Activated CD8-positive, alpha-beta T cell treated with anti-CD3 and anti-CD28 coated beads, Interleukin-2, amount 10 ng/mL, durations not matched to agents 7 days and 5 days (primary cell): ENCODE results near the gene RPP25L. TPM values are rescaled to one million over a fixed set of nuclear protein-coding genes. Genes with fewer than 3 reads are reported as not detected.

Experiments used
- ATAC-seq: fragments of 150-1000 bp; cut with Tn5 transposase; one replicate; pipeline ENCODE4 v1.10.0; 2021; ENCODE audit warnings: moderate library complexity
- CTCF ChIA-PET: fragments of 350-600 bp; sonication (Branson Sonifier 250); formaldehyde crosslinking; loops from one replicate; lab custom pipeline; 2021; ENCODE audit warnings: antibody characterized with exemption; lab: Charles Lee
- POLR2A ChIA-PET: fragments of 350-600 bp; sonication (Branson Sonifier 250); formaldehyde crosslinking; loops from one replicate; lab custom pipeline; 2021; ENCODE audit warnings: antibody characterized with exemption; lab: Charles Lee
- DNase-seq: peaks from one replicate; pipeline ENCODE4 v3.0.0-alpha.2; 2020
- H3K27ac Mint-ChIP-seq: one replicate; pipeline ENCODE4 v1.8.0; 2021; ENCODE audit warnings: mild to moderate bottlenecking, mixed read lengths
- H3K27me3 Mint-ChIP-seq: one replicate; pipeline ENCODE4 v1.8.0; 2021; ENCODE audit warnings: low read depth, mixed read lengths
- H3K36me3 Mint-ChIP-seq: one replicate; pipeline ENCODE4 v1.8.0; 2021; ENCODE audit warnings: low read depth, mixed read lengths
- H3K4me1 Mint-ChIP-seq: one replicate; pipeline ENCODE4 v1.8.0; 2021; ENCODE audit warnings: low read depth, mixed read lengths
- H3K4me3 Mint-ChIP-seq: one replicate; pipeline ENCODE4 v1.8.0; 2021; ENCODE audit warnings: mild to moderate bottlenecking, mixed read lengths
- H3K9me3 Mint-ChIP-seq: one replicate; pipeline ENCODE4 v1.8.0; 2022; ENCODE audit warnings: mixed read lengths; ENCODE audit not compliant: insufficient read depth
- total RNA-seq, 2 experiments: library from RNA; stranded (reverse); gene quantifications; one replicate each; pipeline ENCODE4 v1.2.3, GENCODE V29; 2021

RPP25L gene
- total RNA-seq, 2 experiments from 2014 or later: 23.2 to 26.4 TPM

- no peak overlapping the region for H3K4me3 Mint-ChIP-seq
- ATAC-seq (no peak), DNase-seq (no peak)
- no peaks in the 10 kb centered on the region for H3K9me3 Mint-ChIP-seq
- no peak overlapping the region for H3K27ac Mint-ChIP-seq
- peaks cover 66% of the 10 kb centered on the region for H3K27me3 Mint-ChIP-seq
- peaks cover 5% of the 10 kb centered on the region for H3K4me1 Mint-ChIP-seq
- ChIA-PET CTCF (interaction anchor here (1.2 to 2.6 kb wide), 3 partner anchors 10 to 53 kb away, joined by 6 to 19 read pairs (median 8); no protein-coding TSS in a partner anchor), POLR2A (no interaction called here)
- H3K36me3 Mint-ChIP-seq: no peaks in the 10 kb centered on the region
Observed at GRCh38 chr9:34581318-34581717, 30.6 kb downstream of the RPP25L start.

- DNase-seq (no peak), ATAC-seq (no peak)
- Mint-ChIP-seq H3K4me3 (no peak overlapping the region), H3K27ac (no peak overlapping the region), H3K9me3 (no peaks in the 10 kb centered on the region), H3K27me3 (peaks cover 66% of the 10 kb centered on the region), H3K4me1 (peaks cover 5% of the 10 kb centered on the region), H3K36me3 (no peaks in the 10 kb centered on the region)
- POLR2A ChIA-PET: no interaction called here
- CTCF ChIA-PET: interaction anchor here (1.2 to 1.9 kb wide), 2 partner anchors 12 to 24 kb away, joined by 4 to 7 read pairs; no protein-coding TSS in a partner anchor
Observed at GRCh38 chr9:34580358-34580757, 31.5 kb downstream of the RPP25L start.

GRCh38 chr9:34579808-34580163 lies 32.1 kb downstream of the RPP25L start:
- ChIA-PET POLR2A (no interaction called here), CTCF (interaction anchor here (0.8 to 1.9 kb wide), 3 partner anchors 12 to 176 kb away, joined by 3 to 7 read pairs (median 4); no protein-coding TSS in a partner anchor)
- ATAC-seq (no peak), DNase-seq (no peak)
- H3K27ac Mint-ChIP-seq: no peak overlapping the region
- H3K27me3 Mint-ChIP-seq: peaks cover 62% of the 10 kb centered on the region
- H3K4me1 Mint-ChIP-seq: peaks cover 5% of the 10 kb centered on the region
- no peak overlapping the region for H3K4me3 Mint-ChIP-seq
- H3K9me3 Mint-ChIP-seq: no peaks in the 10 kb centered on the region
- H3K36me3 Mint-ChIP-seq: no peaks in the 10 kb centered on the region

GRCh38 chr9:34579104-34579807 lies 32.6 kb downstream of the RPP25L start:
- DNase-seq: no peak
- no peaks in the 10 kb centered on the region for H3K9me3 Mint-ChIP-seq
- H3K4me1 Mint-ChIP-seq: peaks cover 5% of the 10 kb centered on the region
- ChIA-PET CTCF (interaction anchor here (0.8 to 1.9 kb wide), 3 partner anchors 13 to 175 kb away, joined by 3 to 7 read pairs (median 4); no protein-coding TSS in a partner anchor), POLR2A (no interaction called here)
- H3K36me3 Mint-ChIP-seq: no peaks in the 10 kb centered on the region
- no peak for ATAC-seq
- H3K27me3 Mint-ChIP-seq: peaks cover 61% of the 10 kb centered on the region
- no peak overlapping the region for H3K27ac Mint-ChIP-seq
- H3K4me3 Mint-ChIP-seq: no peak overlapping the region

GRCh38 chr9:34578241-34579103 lies 33.4 kb downstream of the RPP25L start:
- Mint-ChIP-seq H3K9me3 (no peaks in the 10 kb centered on the region), H3K27me3 (peaks cover 61% of the 10 kb centered on the region), H3K4me1 (peaks cover 5% of the 10 kb centered on the region), H3K27ac (no peak overlapping the region), H3K4me3 (no peak overlapping the region), H3K36me3 (no peaks in the 10 kb centered on the region)
- DNase-seq: no peak
- CTCF ChIA-PET: interaction anchor here (0.8 to 1.9 kb wide), 2 partner anchors 25 to 175 kb away, joined by 3 to 7 read pairs; no protein-coding TSS in a partner anchor
- ATAC-seq: peak; percentile 38
- POLR2A ChIA-PET: no interaction called here

- no peak overlapping the region for H3K27ac Mint-ChIP-seq
- peaks cover 5% of the 10 kb centered on the region for H3K4me1 Mint-ChIP-seq
- ChIA-PET POLR2A (no interaction called here), CTCF (no interaction called here)
- peaks cover 55% of the 10 kb centered on the region for H3K27me3 Mint-ChIP-seq
- no peaks in the 10 kb centered on the region for H3K36me3 Mint-ChIP-seq
- ATAC-seq (no peak), DNase-seq (no peak)
- H3K4me3 Mint-ChIP-seq: no peak overlapping the region
- no peaks in the 10 kb centered on the region for H3K9me3 Mint-ChIP-seq
Observed at GRCh38 chr9:34577400-34578240, 34.3 kb downstream of the RPP25L start.

- peaks cover 52% of the 10 kb centered on the region for H3K27me3 Mint-ChIP-seq
- ChIA-PET POLR2A (no interaction called here), CTCF (no interaction called here)
- peaks cover 5% of the 10 kb centered on the region for H3K4me1 Mint-ChIP-seq
- H3K9me3 Mint-ChIP-seq: no peaks in the 10 kb centered on the region
- DNase-seq: no peak
- no peak overlapping the region for H3K4me3 Mint-ChIP-seq
- H3K36me3 Mint-ChIP-seq: no peaks in the 10 kb centered on the region
- no peak overlapping the region for H3K27ac Mint-ChIP-seq
- no peak for ATAC-seq
Observed at GRCh38 chr9:34576597-34577399, 35.1 kb downstream of the RPP25L start.

GRCh38 chr9:34575862-34576596 lies 35.9 kb downstream of the RPP25L start:
- DNase-seq (no peak), ATAC-seq (no peak)
- no peaks in the 10 kb centered on the region for H3K9me3 Mint-ChIP-seq
- no peak overlapping the region for H3K27ac Mint-ChIP-seq
- no peak overlapping the region for H3K4me3 Mint-ChIP-seq
- peaks cover 5% of the 10 kb centered on the region for H3K4me1 Mint-ChIP-seq
- ChIA-PET CTCF (no interaction called here), POLR2A (no interaction called here)
- no peaks in the 10 kb centered on the region for H3K36me3 Mint-ChIP-seq
- peaks cover 45% of the 10 kb centered on the region for H3K27me3 Mint-ChIP-seq

GRCh38 chr9:34575241-34575640 lies 36.7 kb downstream of the RPP25L start:
- H3K27me3 Mint-ChIP-seq: peaks cover 39% of the 10 kb centered on the region
- H3K4me1 Mint-ChIP-seq: peaks cover 5% of the 10 kb centered on the region
- H3K9me3 Mint-ChIP-seq: no peaks in the 10 kb centered on the region
- POLR2A ChIA-PET: no interaction called here
- DNase-seq: no peak
- no peak for ATAC-seq
- H3K36me3 Mint-ChIP-seq: no peaks in the 10 kb centered on the region
- H3K4me3 Mint-ChIP-seq: no peak overlapping the region
- CTCF ChIA-PET: no interaction called here
- H3K27ac Mint-ChIP-seq: no peak overlapping the region

GRCh38 chr9:34574571-34574970 lies 37.3 kb downstream of the RPP25L start:
- no peaks in the 10 kb centered on the region for H3K36me3 Mint-ChIP-seq
- ATAC-seq (no peak), DNase-seq (no peak)
- peaks cover 37% of the 10 kb centered on the region for H3K27me3 Mint-ChIP-seq
- CTCF ChIA-PET: no interaction called here
- no peak overlapping the region for H3K4me3 Mint-ChIP-seq
- H3K4me1 Mint-ChIP-seq: peaks cover 5% of the 10 kb centered on the region
- H3K9me3 Mint-ChIP-seq: no peaks in the 10 kb centered on the region
- H3K27ac Mint-ChIP-seq: no peak overlapping the region
- POLR2A ChIA-PET: no interaction called here
